ENCODE data around the gene PTPRT.

The PTPRT gene

GRCh38 chr20:42502591-42502990, 687.1 kb downstream of the PTPRT start:
- ChIA-PET CTCF (no interaction called here), POLR2A (no interaction called here)
- TF ChIP-seq FOXK2 (IDR thresholded peaks at IDR 0.05) (no peak), NFRKB (IDR thresholded peaks at IDR 0.05) (no peak)
- no peak for DNase-seq (ENCODE audit: extremely low spot score)

- DNase-seq (ENCODE audit: extremely low spot score): no peak
- no peak for TF ChIP-seq ZNF384 (IDR thresholded peaks at IDR 0.05)
- TF ChIP-seq BHLHE40 (IDR thresholded peaks at IDR 0.05; ENCODE audit: borderline replicate concordance): no peak
- no peak for TF ChIP-seq CTBP1 (IDR thresholded peaks at IDR 0.05; ENCODE audit: borderline replicate concordance)
- TF ChIP-seq L3MBTL2 (conservative IDR thresholded peaks at IDR 0.05): no peak
- TF ChIP-seq HDGF (IDR thresholded peaks at IDR 0.05; ENCODE audit: borderline replicate concordance): no peak
- TF ChIP-seq, protein P1, sequence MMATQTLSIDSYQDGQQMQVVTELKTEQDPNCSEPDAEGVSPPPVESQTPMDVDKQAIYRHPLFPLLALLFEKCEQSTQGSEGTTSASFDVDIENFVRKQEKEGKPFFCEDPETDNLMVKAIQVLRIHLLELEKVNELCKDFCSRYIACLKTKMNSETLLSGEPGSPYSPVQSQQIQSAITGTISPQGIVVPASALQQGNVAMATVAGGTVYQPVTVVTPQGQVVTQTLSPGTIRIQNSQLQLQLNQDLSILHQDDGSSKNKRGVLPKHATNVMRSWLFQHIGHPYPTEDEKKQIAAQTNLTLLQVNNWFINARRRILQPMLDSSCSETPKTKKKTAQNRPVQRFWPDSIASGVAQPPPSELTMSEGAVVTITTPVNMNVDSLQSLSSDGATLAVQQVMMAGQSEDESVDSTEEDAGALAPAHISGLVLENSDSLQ (IDR thresholded peaks at IDR 0.05): no peak
- TF ChIP-seq TARDBP (IDR thresholded peaks at IDR 0.05): no peak
- no peak for TF ChIP-seq ELF4 (IDR thresholded peaks at IDR 0.05)
- TF ChIP-seq FOXA1 (IDR thresholded peaks at IDR 0.05): no peak
- TF ChIP-seq FOXK2 (IDR thresholded peaks at IDR 0.05): no peak
- TF ChIP-seq NFRKB (IDR thresholded peaks at IDR 0.05): no peak
- no peak for TF ChIP-seq ARNT (IDR thresholded peaks at IDR 0.05)
- TF ChIP-seq SP1 (IDR thresholded peaks at IDR 0.05): no peak
- TF ChIP-seq SUZ12 (IDR thresholded peaks at IDR 0.05): no peak
- no peak for TF ChIP-seq FOXM1 (IDR thresholded peaks at IDR 0.05; ENCODE audit: borderline replicate concordance)
- no peak for TF ChIP-seq LEF1 (IDR thresholded peaks at IDR 0.05; ENCODE audit: borderline replicate concordance)
- POLR2A ChIA-PET: no interaction called here
- CTCF ChIA-PET: no interaction called here
These were observed 693.1 kb downstream of the PTPRT start for GRCh38 chr20:42496595-42496994.

DNA sequence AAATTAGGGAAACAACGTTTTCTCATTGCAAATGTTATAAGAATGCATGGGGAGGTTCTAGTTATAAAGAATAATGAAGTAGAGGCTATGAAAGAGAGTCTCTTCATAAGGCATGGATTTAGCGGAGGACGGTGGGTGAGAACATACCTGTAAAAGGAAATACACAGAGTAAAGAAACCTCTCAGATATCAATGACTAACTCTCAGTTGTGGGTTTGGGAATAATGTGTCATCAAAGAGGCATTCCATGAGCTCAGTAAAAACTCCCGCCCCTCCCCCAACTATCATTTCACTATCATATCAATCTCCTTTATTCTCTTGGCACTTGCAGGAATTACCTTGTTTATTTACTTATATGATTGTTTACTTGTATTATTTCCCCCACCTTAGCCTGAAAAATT, 695.4 kb downstream of the PTPRT start:
- POLR2A ChIA-PET: no interaction called here
- TF ChIP-seq CTBP1 (IDR thresholded peaks at IDR 0.05; ENCODE audit: borderline replicate concordance): no peak
- no peak for TF ChIP-seq FOXM1 (IDR thresholded peaks at IDR 0.05; ENCODE audit: borderline replicate concordance)
- TF ChIP-seq FOXA1 (IDR thresholded peaks at IDR 0.05): no peak
- no peak for TF ChIP-seq TARDBP (IDR thresholded peaks at IDR 0.05)
- no peak for TF ChIP-seq ELF4 (IDR thresholded peaks at IDR 0.05)
- TF ChIP-seq NFRKB (IDR thresholded peaks at IDR 0.05): no peak
- no peak for TF ChIP-seq HDGF (IDR thresholded peaks at IDR 0.05; ENCODE audit: borderline replicate concordance)
- CTCF ChIA-PET: no interaction called here
- no peak for DNase-seq (ENCODE audit: extremely low spot score)

GRCh38 chr20:42493001-42493400, 696.7 kb downstream of the PTPRT start:
- ChIA-PET POLR2A (no interaction called here), CTCF (no interaction called here)
- TF ChIP-seq SUZ12 (IDR thresholded peaks at IDR 0.05): no peak
- TF ChIP-seq L3MBTL2 (conservative IDR thresholded peaks at IDR 0.05): no peak
- no peak for TF ChIP-seq FOXA1 (IDR thresholded peaks at IDR 0.05)
- TF ChIP-seq, protein P1 (IDR thresholded peaks at IDR 0.05): no peak
- no peak for TF ChIP-seq TARDBP (IDR thresholded peaks at IDR 0.05)
- TF ChIP-seq FOXM1 (IDR thresholded peaks at IDR 0.05; ENCODE audit: borderline replicate concordance): no peak
- no peak for TF ChIP-seq CTBP1 (IDR thresholded peaks at IDR 0.05; ENCODE audit: borderline replicate concordance)
- TF ChIP-seq FOXK2 (IDR thresholded peaks at IDR 0.05): no peak
- TF ChIP-seq BHLHE40 (IDR thresholded peaks at IDR 0.05; ENCODE audit: borderline replicate concordance): no peak
- TF ChIP-seq HDGF (IDR thresholded peaks at IDR 0.05; ENCODE audit: borderline replicate concordance): no peak
- TF ChIP-seq ARNT (IDR thresholded peaks at IDR 0.05): no peak
- no peak for TF ChIP-seq SP1 (IDR thresholded peaks at IDR 0.05)
- TF ChIP-seq ZNF384 (IDR thresholded peaks at IDR 0.05): no peak
- TF ChIP-seq ELF4 (IDR thresholded peaks at IDR 0.05): no peak
- TF ChIP-seq LEF1 (IDR thresholded peaks at IDR 0.05; ENCODE audit: borderline replicate concordance): no peak
- no peak for TF ChIP-seq NFRKB (IDR thresholded peaks at IDR 0.05)
- no peak for DNase-seq (ENCODE audit: extremely low spot score)

DNA sequence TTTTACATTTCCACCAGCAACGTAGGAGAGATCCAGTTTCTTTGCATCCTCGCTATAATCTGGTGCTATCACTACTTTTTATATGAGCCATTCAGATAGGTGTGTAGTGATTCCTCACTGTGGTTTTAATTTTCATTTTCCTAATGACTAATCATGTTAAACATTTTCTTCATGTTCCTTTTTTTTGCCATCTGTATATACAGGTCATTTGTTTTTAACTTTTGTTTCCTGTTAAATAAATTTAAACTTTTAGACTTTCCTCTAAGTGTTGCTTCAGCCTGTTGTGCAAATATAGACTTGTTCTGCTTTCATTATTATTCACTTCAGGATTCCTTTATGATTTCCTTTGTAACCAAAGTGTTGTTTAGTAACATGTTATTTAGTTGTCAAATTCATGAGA, 697.4 kb downstream of the PTPRT start:
- POLR2A ChIA-PET: no interaction called here
- CTCF ChIA-PET: no interaction called here
- TF ChIP-seq CTBP1 (IDR thresholded peaks at IDR 0.05; ENCODE audit: borderline replicate concordance) (no peak), LEF1 (IDR thresholded peaks at IDR 0.05; ENCODE audit: borderline replicate concordance) (no peak)
- DNase-seq (ENCODE audit: extremely low spot score): no peak

DNA sequence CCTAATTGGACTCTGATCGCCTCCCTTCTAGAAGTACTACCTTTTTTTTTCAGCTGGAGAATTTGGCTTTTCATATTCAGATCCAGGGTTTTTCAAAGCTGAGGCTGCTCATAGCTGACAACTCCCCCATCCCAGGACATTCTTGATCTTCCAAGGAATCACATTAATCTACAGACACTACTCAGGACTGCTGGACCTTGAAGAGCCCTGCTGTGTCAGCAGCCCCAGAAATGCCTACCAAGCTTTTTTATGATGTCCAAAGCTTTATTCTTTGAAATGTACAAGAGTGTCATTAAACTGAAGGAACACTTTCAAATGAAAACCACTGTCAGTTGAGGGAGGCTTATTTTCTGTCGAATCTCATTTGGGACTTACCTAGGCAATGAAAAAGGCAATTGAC, 704.1 kb downstream of the PTPRT start:
- POLR2A ChIA-PET: no interaction called here
- DNase-seq (ENCODE audit: extremely low spot score): no peak
- TF ChIP-seq TARDBP (IDR thresholded peaks at IDR 0.05) (no peak), ARNT (IDR thresholded peaks at IDR 0.05) (no peak), SUZ12 (IDR thresholded peaks at IDR 0.05) (no peak), HDGF (IDR thresholded peaks at IDR 0.05; ENCODE audit: borderline replicate concordance) (no peak), ZNF384 (IDR thresholded peaks at IDR 0.05) (no peak), FOXM1 (IDR thresholded peaks at IDR 0.05; ENCODE audit: borderline replicate concordance) (no peak), NFRKB (IDR thresholded peaks at IDR 0.05) (no peak), SP1 (IDR thresholded peaks at IDR 0.05) (no peak), FOXA1 (IDR thresholded peaks at IDR 0.05) (no peak), L3MBTL2 (conservative IDR thresholded peaks at IDR 0.05) (no peak), LEF1 (IDR thresholded peaks at IDR 0.05; ENCODE audit: borderline replicate concordance) (no peak)
- TF ChIP-seq, protein P1 (IDR thresholded peaks at IDR 0.05): no peak
- CTCF ChIA-PET: no interaction called here

GRCh38 chr20:42484790-42485375, 704.8 kb downstream of the PTPRT start:
- CTCF ChIA-PET: no interaction called here
- no peak for TF ChIP-seq ELF4 (IDR thresholded peaks at IDR 0.05)
- TF ChIP-seq CTBP1 (IDR thresholded peaks at IDR 0.05; ENCODE audit: borderline replicate concordance): no peak
- no peak for TF ChIP-seq FOXK2 (IDR thresholded peaks at IDR 0.05)
- TF ChIP-seq BHLHE40 (IDR thresholded peaks at IDR 0.05; ENCODE audit: borderline replicate concordance): no peak
- no peak for TF ChIP-seq TARDBP (IDR thresholded peaks at IDR 0.05)
- TF ChIP-seq FOXM1 (IDR thresholded peaks at IDR 0.05; ENCODE audit: borderline replicate concordance): no peak
- TF ChIP-seq ZNF384 (IDR thresholded peaks at IDR 0.05): no peak
- TF ChIP-seq, protein P1 (IDR thresholded peaks at IDR 0.05): no peak
- TF ChIP-seq FOXA1 (IDR thresholded peaks at IDR 0.05): no peak
- no peak for TF ChIP-seq HDGF (IDR thresholded peaks at IDR 0.05; ENCODE audit: borderline replicate concordance)
- TF ChIP-seq ARNT (IDR thresholded peaks at IDR 0.05): no peak
- POLR2A ChIA-PET: no interaction called here
- DNase-seq (ENCODE audit: extremely low spot score): no peak
